Liver (tissue), 9 donors: ENCODE data around the gene ZNF2. TPM values are rescaled to one million over a fixed set of nuclear protein-coding genes. Genes with fewer than 3 reads are reported as not detected.

Experiments
- DNase-seq: peaks from one replicate; pipeline ENCODE4 v3.0.0-alpha.2; 2017; ENCODE audit warnings: low spot score
- H3K27ac ChIP-seq, 2 donors: one replicate each; pipeline ENCODE4 v1.7.0; 2013; ENCODE audit warnings: inconsistent platforms in 2 of 2, low read length in 2 of 2, control low read depth in 1 of 2, low read depth in 1 of 2, mild to moderate bottlenecking in 1 of 2
- H3K27me3 ChIP-seq, 4 donors: one replicate each; pipeline versions ENCODE4 v1.6.1 to v1.7.0; 2013; ENCODE audit warnings: low read length in 3 of 4, inconsistent platforms in 1 of 4, mild to moderate bottlenecking in 1 of 4, moderate library complexity in 1 of 4; ENCODE audit not compliant: control insufficient read depth in 4 of 4, insufficient read depth in 4 of 4
- H3K36me3 ChIP-seq, 4 donors: one replicate each; pipeline versions ENCODE4 v1.6.1 to v1.7.0; 2013; ENCODE audit warnings: low read length in 3 of 4, mild to moderate bottlenecking in 3 of 4, low read depth in 1 of 4, moderate library complexity in 1 of 4; ENCODE audit not compliant: control insufficient read depth in 4 of 4, insufficient read depth in 3 of 4
- H3K4me1 ChIP-seq, 4 donors: one replicate each; pipeline versions ENCODE4 v1.6.1 to v1.7.0; 2013; ENCODE audit warnings: low read length in 3 of 4, mild to moderate bottlenecking in 3 of 4, moderate library complexity in 1 of 4; ENCODE audit not compliant: control insufficient read depth in 4 of 4, insufficient read depth in 4 of 4
- H3K4me3 ChIP-seq, 3 donors: one replicate each; pipeline versions ENCODE4 v1.6.1 to v1.7.0; 2013; ENCODE audit warnings: low read length in 3 of 3, control low read depth in 1 of 3, low read depth in 1 of 3, mild to moderate bottlenecking in 1 of 3
- H3K9ac ChIP-seq, 2 donors: one replicate each; pipeline ENCODE4 v1.7.0; 2013; ENCODE audit warnings: low read length in 2 of 2, mild to moderate bottlenecking in 2 of 2, moderate library complexity in 2 of 2, control low read depth in 1 of 2, low read depth in 1 of 2
- H3K9me3 ChIP-seq, 4 donors: one replicate each; pipeline versions ENCODE4 v1.6.1 to v1.7.0; 2013; ENCODE audit warnings: low read length in 3 of 4; ENCODE audit not compliant: control insufficient read depth in 4 of 4
- EGR1 ChIP-seq, 2 donors: IDR thresholded peaks; 2 replicates each; pipeline ENCODE4 v1.6.1; 2016 to 2018; ENCODE audit warnings: antibody characterized with exemption in 2 of 2, low read depth in 2 of 2
- FOXA1 ChIP-seq: IDR thresholded peaks from 2 replicates; pipeline ENCODE4 v1.6.1; 2016; ENCODE audit warnings: antibody characterized with exemption
- GABPA ChIP-seq, 2 donors: IDR thresholded peaks in 1 of 2; conservative IDR thresholded peaks in 1 of 2; 2 replicates each; pipeline ENCODE4 v1.6.1; 2016; ENCODE audit warnings: antibody characterized with exemption in 2 of 2, mild to moderate bottlenecking in 1 of 2, moderate library complexity in 1 of 2
- JUND ChIP-seq, 2 donors: IDR thresholded peaks; 2 replicates each; pipeline ENCODE4 v1.6.1; 2016; ENCODE audit warnings: antibody characterized with exemption in 2 of 2
- SP1 ChIP-seq: IDR thresholded peaks from 2 replicates; pipeline ENCODE4 v1.6.1; 2018; ENCODE audit warnings: antibody characterized with exemption, mild to moderate bottlenecking
- TAF1 ChIP-seq: conservative IDR thresholded peaks from 2 replicates; pipeline ENCODE4 v1.6.1; 2016; ENCODE audit warnings: antibody characterized with exemption, mild to moderate bottlenecking
- YY1 ChIP-seq: IDR thresholded peaks from 2 replicates; pipeline ENCODE4 v1.6.1; 2016; ENCODE audit warnings: antibody characterized with exemption, mild to moderate bottlenecking
- WGBS: extraction: QIAGEN DNeasy Blood & Tissue Kit; methylation state at CpG from one replicate; pipeline ENCODE4 v1.1.7; 2013; 5-methylcytosine and 5-hydroxymethylcytosine counted together
- polyA plus RNA-seq, 2 donors: library from polyadenylated mRNA; stranded (reverse) in 1 of 2; unstranded in 1 of 2; fragments of 200-250 nt in 1 of 2; fragments of >200 nt in 1 of 2; fragmentation: Nextera tagmentation in 1 of 2; extraction: Ambion mirVana in 1 of 2; gene quantifications; one replicate each; pipeline versions ENCODE4 v1.2.1 to v1.2.3, GENCODE V29; 2013 to 2015
- total RNA-seq, 2 donors: library from RNA; depleted of rRNA; stranded (reverse); fragments of >200 nt; gene quantifications; one replicate each; pipeline ENCODE4 v1.2.3, GENCODE V29; 2014
- TF ChIP-seq, protein P1 (sequence below): IDR thresholded peaks from 2 replicates; pipeline ENCODE4 v1.6.1; 2016; ENCODE audit warnings: antibody characterized with exemption
- TF ChIP-seq, protein P2 (sequence below): IDR thresholded peaks from 2 replicates; pipeline ENCODE4 v1.6.1; 2016; ENCODE audit warnings: antibody characterized with exemption
- donor health status: healthy.
- donor health status: healthy.
- donor health status: healthy.
- donor health status: healthy.
- donor health status: healthy.

The ZNF2 gene
- total and polyA plus RNA-seq, 4 donors = 1.0 to 3.0 (median 1.8) TPM

DNA sequence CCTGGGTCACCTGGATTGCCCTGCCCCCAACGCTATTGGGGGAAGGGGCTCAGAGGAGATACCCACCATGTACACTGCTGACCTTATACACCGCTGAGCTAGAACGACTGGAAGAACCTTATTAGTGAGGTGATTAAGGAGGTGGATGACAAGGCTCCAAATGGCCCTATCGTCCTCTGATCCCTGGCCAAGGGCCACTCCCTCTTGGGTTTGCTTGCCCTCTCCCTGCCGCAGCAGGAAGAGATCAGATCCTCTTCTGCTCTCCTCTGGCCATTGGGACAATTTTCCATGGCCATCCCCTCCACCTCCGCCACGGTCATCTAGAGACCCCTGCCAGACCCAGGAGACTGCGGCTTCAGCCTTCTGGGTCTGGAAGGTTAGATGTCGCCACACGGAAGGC, 7.2 kb upstream of the ZNF2 start:
- Histone ChIP-seq H3K4me3 (peak overlapping the region in 2 of 3 donors; percentile 71 to 82), H3K27me3 (no peaks in the 10 kb centered on the region), H3K9ac (no peak overlapping the region), H3K4me1 (peaks cover 0 to 13% (median 6%) of the 10 kb centered on the region in 4 donors), H3K9me3 (peaks cover 13 to 24% (median 19%) of the 10 kb centered on the region in 4 donors), H3K27ac (no peak overlapping the region), H3K36me3 (peaks cover 0 to 22% (median 16%) of the 10 kb centered on the region in 4 donors)
- 78% methylated on average over 10 of the region's 10 CpGs for WGBS
- no peak for DNase-seq
- no peak for TF ChIP-seq JUND (IDR thresholded peaks at IDR 0.05)
- no peak for TF ChIP-seq EGR1 (IDR thresholded peaks at IDR 0.05; ENCODE audit: low read depth in 2 of 2)

DNA sequence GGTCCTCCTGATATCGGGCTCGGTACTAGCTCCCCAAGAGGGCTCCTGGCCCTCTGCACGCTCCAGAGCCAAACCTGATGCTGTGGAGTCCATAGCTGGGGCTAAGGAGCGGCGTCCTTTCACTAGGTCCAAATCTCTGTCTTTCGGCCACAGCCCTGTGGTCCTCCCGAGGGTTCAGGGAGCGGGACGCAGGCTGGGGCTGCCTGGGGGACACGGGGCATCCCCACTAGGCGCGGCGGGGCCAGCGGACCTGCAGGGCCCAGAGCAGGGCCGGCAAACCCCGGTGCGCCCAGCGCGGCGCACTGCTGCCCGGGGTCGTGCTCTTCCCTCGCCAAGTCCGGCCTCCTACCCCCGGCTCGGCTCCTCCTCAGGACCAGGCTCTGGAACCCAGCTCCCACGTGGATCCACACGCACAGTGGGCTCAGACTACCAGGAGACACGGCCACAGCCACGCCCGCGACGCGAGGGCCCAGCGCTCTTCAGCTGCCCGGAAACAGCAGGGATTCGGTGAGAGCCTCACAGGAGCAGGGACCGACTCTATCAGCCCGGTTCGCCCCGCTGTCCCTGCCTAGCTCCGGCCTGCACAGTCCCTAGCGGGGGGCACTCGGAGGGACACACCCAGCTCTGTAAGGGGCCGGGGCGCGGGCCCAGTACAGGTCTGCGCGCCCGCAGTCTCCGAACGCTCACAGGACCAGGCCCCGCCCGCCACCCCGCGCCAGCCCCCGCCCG, 6.6 kb upstream of the ZNF2 start:
- Histone ChIP-seq H3K27me3 (no peaks in the 10 kb centered on the region), H3K9ac (peak overlapping the region in 1 of 2 donors; percentile 72), H3K36me3 (peaks cover 0 to 21% (median 14%) of the 10 kb centered on the region in 4 donors), H3K4me3 (peak overlapping the region; percentile 71 to 82 (median 71)), H3K9me3 (peaks cover 10 to 24% (median 16%) of the 10 kb centered on the region in 4 donors), H3K27ac (peak overlapping the region in 1 of 2 donors; percentile 57), H3K4me1 (peaks cover under 1 to 14% (median 6%) of the 10 kb centered on the region in 4 donors)
- no peak for TF ChIP-seq SP1
- TF ChIP-seq, protein P1, sequence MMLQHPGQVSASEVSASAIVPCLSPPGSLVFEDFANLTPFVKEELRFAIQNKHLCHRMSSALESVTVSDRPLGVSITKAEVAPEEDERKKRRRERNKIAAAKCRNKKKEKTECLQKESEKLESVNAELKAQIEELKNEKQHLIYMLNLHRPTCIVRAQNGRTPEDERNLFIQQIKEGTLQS = no peak
- TF ChIP-seq FOXA1 = no peak
- TF ChIP-seq, protein P2, sequence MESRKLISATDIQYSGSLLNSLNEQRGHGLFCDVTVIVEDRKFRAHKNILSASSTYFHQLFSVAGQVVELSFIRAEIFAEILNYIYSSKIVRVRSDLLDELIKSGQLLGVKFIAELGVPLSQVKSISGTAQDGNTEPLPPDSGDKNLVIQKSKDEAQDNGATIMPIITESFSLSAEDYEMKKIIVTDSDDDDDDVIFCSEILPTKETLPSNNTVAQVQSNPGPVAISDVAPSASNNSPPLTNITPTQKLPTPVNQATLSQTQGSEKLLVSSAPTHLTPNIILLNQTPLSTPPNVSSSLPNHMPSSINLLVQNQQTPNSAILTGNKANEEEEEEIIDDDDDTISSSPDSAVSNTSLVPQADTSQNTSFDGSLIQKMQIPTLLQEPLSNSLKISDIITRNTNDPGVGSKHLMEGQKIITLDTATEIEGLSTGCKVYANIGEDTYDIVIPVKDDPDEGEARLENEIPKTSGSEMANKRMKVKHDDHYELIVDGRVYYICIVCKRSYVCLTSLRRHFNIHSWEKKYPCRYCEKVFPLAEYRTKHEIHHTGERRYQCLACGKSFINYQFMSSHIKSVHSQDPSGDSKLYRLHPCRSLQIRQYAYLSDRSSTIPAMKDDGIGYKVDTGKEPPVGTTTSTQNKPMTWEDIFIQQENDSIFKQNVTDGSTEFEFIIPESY = no peak
- no peak for TF ChIP-seq TAF1
- no peak for TF ChIP-seq EGR1 (IDR thresholded peaks at IDR 0.05; ENCODE audit: low read depth in 2 of 2)
- no peak for TF ChIP-seq YY1
- TF ChIP-seq GABPA (IDR thresholded peaks at IDR 0.05 in 1 of 2, conservative IDR thresholded peaks at IDR 0.05 in 1 of 2) = no peak
- peak; percentile 44 for DNase-seq
- WGBS = 6% methylated on average over 58 of the region's 58 CpGs

DNA sequence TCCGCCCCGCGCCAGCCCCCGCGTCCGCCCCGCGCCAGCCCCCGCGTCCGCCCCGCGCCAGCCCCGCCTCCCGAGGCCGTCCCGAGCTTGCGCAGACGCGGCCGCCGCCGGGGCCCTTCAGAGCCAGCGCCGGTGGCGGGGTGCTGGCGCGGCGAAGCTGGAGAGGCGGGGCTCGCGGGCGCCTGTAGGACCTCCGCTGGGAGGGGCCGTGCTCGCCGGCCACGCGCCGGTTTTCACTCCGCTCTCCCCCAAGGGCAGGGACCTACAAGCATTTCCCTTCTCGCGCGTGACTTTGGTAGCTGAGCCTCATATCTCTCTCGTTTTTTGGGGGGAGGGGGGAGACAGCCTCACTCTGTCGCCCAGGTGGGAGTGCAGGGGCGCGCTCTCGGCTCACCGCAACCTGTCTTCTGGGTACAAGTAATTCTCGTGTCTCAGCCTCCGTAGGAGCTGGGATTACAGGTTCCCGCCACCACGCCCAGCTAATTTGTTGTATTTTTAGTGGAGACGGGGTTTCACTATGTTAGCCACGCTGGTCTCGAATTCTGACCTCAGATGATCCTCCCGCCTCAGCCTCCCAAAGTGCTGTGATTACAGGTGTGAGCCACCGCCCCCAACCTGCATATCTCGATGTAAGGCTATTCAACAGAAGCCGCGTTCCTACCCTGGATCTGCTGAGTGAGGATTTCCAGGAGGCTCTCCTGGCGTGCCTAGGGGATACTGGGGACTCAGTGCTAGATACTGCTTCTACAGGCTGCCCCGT, 5.7 kb upstream of the ZNF2 start, which contains the start of gene ZNF514:
Gene ZNF514, minus strand, starts transcription at position 159 of the 760 bp plus-strand sequence. CDS start 6,595 bp downstream, outside the sequence.
- H3K27me3 ChIP-seq = no peaks in the 10 kb centered on the region
- 11% methylated on average over 64 of the region's 64 CpGs for WGBS
- DNase-seq = peak; percentile 67

More for the DNA sequence above, 5.7 kb upstream of the ZNF2 start, which contains the start of gene ZNF514:
- peaks cover 0 to 14% (median 8%) of the 10 kb centered on the region in 4 donors for H3K36me3 ChIP-seq
- TF ChIP-seq GABPA (IDR thresholded peaks at IDR 0.05 in 1 of 2, conservative IDR thresholded peaks at IDR 0.05 in 1 of 2) (no peak), YY1 (no peak)
- peaks cover 2 to 23% (median 13%) of the 10 kb centered on the region in 4 donors for H3K4me1 ChIP-seq
- peak within 1 kb of the TSS; percentile 53 to 65 for H3K27ac ChIP-seq
- H3K9me3 ChIP-seq = peaks cover 6 to 19% (median 10%) of the 10 kb centered on the region in 4 donors
- H3K4me3 ChIP-seq = peak within 1 kb of the TSS; percentile 71 to 82 (median 71)
- peak within 1 kb of the TSS in 1 of 2 donors; percentile 72 for H3K9ac ChIP-seq
